KOPT-K1 (cell line): ENCODE results near the gene HOXA13.

ENCODE experiments used
- H3K27ac ChIP-seq: fragments of 200-600 bp; sonication (generic); 2 replicates; pipeline ENCODE4 v1.5.1; 2016; ENCODE audit warnings: antibody characterized with exemption, mild to moderate bottlenecking, low read depth, low read length; ENCODE audit not compliant: poor library complexity, severe bottlenecking
- H3K36me3 ChIP-seq: fragments of 200-600 bp; sonication (generic); 2 replicates; pipeline ENCODE4 v1.5.1; 2017; ENCODE audit warnings: antibody characterized with exemption, mild to moderate bottlenecking, low read length, moderate library complexity; ENCODE audit not compliant: insufficient read depth
- H3K9me3 ChIP-seq: fragments of 200-600 bp; sonication (generic); 2 replicates; pipeline ENCODE4 v1.5.1; 2017; ENCODE audit warnings: antibody characterized with exemption, low read length, mild to moderate bottlenecking; ENCODE audit not compliant: insufficient read depth, poor library complexity, severe bottlenecking

The HOXA13 gene

DNA sequence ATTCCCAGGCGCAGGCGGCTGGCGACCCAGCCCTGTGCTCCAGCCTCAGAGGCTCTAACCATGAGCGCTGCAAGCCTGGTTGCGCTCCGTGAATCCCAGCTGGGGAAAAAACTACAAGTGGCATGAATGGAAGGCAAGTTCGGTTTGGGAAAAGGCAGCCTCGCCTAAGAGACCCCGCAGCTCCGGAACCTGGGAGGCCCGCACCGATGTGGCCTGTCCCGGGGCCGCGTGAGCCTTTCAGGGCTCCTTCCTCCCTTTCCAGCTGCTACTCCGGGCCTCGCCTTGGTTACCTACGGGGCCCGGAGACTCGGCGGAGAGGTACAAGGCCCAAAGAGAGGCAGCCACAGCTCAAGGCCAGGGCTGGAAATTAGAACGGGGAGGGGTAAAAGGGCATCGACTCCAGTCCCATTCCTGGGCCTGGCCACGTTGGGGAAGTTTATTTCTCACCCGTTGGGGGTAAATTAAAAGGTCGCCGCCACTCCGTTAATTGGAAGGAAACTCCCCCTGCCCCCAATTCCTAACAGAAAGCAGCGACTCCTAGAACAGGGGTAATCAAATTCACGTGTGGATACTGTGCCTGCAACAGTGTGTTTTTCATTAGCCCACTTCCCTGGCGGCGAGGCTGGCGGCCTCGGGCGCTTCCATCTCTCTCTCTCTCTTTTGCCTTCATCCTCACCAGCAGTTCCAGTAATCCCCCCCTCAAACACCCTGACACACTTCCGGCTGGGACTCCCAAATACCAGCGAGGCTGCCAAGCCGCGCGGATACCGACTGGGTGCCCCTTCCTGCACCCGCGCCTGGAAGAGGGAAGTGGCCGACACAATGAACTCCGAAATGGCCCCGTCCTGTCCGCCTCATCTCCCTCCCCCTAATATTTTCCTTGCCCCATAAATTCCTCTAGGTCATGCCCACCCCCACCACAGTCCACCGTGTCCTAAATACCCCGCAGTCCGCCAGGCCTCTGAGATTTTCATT, 33.1 kb downstream of the HOXA13 start:
- Histone ChIP-seq H3K9me3 (no peaks in the 10 kb centered on the region), H3K36me3 (no peaks in the 10 kb centered on the region), H3K27ac (no peak overlapping the region)

DNA sequence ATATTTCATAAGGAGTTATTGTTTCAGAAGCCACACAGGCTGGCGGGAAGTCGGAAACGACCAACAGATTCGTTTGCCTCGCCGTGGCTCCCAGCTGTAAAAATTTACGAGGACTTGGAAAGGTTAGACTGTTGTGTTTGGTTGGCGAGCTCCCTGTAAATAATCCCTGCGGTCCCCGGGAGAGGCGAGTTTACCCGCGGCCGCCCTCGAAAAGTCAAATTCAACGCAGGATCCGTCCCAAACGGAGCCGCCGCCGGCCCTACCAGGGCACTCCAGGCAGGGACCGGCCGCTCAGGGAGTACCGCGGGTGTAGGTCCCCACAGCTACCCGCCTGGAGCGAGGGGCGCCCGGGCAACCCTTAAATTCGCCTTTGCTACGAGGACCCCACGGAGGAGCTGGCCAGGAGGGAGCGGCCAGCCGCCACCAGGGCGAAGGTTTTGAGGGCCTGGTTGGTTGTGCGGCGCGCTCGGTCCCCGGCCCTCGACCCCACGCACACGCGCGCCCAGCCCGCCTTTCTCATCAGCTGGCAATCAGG, 33.8 kb downstream of the HOXA13 start:
- no peaks in the 10 kb centered on the region for H3K36me3 ChIP-seq
- no peaks in the 10 kb centered on the region for H3K9me3 ChIP-seq
- no peak overlapping the region for H3K27ac ChIP-seq

DNA sequence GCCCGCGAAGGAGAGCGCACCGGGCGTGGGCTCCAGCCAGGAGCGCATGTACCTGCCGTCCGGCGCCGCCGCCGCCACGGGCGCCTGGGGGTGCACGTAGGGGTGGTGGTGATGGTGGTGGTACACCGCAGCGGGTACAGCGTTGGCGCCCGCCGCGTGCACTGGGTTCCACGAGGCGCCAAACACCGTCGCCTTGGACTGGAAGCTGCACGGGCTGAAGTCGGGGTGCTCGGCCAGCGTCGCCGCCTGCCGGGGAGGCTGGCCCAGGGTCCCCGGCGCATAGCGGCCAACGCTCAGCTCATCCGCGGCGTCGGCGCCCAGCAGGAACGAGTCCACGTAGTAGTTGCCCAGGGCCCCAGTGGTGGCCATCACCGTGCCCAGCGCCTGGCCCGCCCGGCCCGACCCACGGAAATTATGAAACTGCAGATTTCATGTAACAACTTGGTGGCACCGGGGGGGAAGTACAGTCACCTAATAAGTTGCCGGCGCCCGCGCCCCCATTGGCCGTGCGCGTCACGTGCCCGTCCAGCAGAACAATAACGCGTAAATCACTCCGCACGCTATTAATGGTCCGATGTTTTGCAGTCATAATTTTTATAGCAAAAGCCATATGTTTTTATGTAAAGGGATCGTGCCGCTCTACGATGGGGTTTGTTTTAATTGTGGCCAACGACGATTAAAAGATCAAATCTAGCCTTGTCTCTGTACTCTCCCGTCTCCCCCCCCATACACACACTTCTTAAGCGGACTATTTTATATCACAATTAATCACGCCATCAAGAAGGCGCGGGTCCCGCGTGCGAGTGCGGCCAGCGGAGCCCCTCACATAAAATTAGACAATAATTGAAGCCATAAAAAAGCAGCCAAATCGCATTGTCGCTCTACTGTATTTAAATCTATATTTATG, 34.5 kb downstream of the HOXA13 start, which contains the start of gene HOXA9:
TSS of gene HOXA9 (minus strand) at position 449 of the 907 bp plus-strand sequence. CDS start at position 369, 80 bp downstream.
- H3K27ac ChIP-seq, result no peak within 1 kb of the TSS

DNA sequence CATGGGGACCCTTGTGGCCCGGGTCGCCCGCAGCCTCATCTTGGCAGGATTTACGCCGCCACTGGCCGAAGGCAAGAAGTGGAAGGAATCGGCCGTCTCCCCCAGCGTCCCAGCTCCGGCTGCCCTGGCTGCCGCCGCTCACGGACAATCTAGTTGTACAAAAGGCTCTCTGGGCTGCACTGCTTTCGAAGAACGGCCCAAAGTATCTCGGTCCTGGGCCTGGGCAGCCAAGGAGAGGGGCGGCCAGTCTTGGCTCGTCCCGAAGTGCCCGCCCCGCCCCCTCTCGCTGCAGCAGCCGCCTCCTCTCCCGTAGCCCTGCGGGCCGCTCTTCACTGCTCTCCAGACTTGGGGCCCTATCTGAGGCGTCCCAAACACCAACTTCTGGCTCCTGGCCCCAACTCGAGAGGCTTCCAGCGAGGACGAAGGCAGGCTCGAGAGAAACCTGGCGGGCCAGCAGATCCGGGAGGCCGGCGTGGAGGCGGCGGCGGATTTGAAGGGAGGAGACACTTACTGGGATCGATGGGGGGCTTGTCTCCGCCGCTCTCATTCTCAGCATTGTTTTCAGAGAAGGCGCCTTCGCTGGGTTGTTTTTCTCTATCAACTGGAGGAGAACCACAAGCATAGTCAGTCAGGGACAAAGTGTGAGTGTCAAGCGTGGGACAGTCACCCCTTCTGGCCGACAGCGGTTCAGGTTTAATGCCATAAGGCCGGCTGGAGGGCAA, 35.4 kb downstream of the HOXA13 start:
- Histone ChIP-seq H3K36me3 (no peaks in the 10 kb centered on the region), H3K27ac (no peak overlapping the region), H3K9me3 (no peaks in the 10 kb centered on the region)

More for the DNA sequence above, 34.5 kb downstream of the HOXA13 start, which contains the start of gene HOXA9:
- Histone ChIP-seq H3K9me3 (no peaks in the 10 kb centered on the region), H3K36me3 (no peaks in the 10 kb centered on the region)

DNA sequence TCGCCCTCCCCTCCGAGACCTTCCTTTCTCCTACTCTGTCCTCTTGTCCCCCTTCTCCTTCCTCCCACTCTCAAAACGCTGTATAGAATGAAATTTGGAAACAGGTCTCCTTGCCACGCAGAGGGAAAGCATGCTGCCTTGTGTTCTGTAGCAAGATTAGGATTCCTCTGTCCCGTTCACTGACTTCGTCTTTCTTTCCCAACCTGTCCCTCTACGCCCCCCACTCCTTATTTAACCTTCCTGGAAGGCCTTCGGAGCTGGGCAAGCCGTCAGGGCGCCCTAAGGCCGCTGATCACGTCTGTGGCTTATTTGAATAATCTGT, 35.9 kb downstream of the HOXA13 start:
- Histone ChIP-seq H3K36me3 (no peaks in the 10 kb centered on the region), H3K9me3 (no peaks in the 10 kb centered on the region), H3K27ac (no peak overlapping the region)

DNA sequence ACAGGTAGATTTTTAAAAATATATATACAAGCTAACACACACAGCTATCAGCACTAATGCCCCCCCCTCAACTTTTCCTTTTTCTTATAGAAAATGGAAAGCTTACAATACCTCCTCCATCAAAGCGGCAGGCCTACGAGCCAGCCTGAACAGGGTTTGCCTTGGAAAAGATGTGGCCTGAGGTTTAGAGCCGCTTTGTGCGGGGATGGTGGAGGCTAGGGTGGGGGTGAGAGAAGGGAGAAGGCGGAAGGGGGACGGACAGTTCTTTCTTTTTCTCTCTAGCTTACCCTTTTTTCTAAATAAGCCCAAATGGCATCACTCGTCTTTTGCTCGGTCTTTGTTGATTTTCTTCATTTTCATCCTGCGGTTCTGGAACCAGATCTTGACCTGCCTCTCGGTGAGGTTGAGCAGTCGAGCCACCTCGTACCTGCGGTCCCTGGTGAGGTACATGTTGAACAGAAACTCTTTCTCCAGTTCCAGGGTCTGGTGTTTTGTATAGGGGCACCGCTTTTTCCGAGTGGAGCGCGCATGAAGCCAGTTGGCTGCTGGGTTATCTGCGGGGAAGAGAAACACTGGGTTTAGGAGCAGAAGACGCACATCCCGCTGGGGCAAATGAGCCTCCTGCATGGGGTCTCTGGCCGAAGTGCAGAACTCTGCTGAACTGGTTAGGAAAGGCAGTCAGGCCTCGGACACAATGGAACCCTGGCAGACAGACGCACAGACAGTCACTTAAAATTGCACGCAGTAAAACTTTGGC, 36.4 kb downstream of the HOXA13 start:
- peaks cover 2% of the 10 kb centered on the region for H3K9me3 ChIP-seq

DNA sequence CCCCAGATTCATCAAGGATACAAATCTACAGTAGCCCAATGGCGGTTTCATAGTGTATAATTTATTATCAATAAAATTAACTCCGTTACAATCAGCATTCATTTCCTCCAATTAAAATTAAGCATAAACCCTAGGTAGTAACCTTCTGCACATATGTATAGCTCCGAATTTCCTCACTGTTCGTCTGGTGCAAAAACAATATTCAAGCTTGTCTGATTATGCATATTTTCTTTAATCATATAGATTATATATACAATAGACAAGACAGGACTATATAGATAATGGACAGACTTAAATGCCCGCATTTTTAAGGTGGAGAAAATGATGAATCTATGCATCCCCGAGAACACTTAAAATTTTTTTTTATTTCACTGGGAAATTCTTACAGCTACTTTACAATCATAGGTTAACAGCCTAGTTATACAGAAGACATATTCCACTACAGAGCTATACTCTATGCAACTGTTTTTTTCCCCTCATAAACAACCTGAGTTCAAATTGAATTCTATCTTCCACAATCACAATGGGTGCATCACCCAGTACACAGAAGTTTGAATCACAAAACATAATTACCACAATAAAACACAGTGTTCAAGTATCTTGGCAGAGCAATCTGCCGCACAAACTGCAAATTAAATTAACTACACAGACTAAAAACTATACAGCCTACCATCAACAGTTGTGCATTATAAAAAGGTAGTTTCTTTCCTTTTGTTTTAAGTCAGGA, 37.2 kb downstream of the HOXA13 start:
- Histone ChIP-seq H3K36me3 (no peaks in the 10 kb centered on the region), H3K9me3 (peaks cover 9% of the 10 kb centered on the region), H3K27ac (no peak overlapping the region)

More for the DNA sequence above, 36.4 kb downstream of the HOXA13 start:
- Histone ChIP-seq H3K27ac (no peak overlapping the region), H3K36me3 (no peaks in the 10 kb centered on the region)

DNA sequence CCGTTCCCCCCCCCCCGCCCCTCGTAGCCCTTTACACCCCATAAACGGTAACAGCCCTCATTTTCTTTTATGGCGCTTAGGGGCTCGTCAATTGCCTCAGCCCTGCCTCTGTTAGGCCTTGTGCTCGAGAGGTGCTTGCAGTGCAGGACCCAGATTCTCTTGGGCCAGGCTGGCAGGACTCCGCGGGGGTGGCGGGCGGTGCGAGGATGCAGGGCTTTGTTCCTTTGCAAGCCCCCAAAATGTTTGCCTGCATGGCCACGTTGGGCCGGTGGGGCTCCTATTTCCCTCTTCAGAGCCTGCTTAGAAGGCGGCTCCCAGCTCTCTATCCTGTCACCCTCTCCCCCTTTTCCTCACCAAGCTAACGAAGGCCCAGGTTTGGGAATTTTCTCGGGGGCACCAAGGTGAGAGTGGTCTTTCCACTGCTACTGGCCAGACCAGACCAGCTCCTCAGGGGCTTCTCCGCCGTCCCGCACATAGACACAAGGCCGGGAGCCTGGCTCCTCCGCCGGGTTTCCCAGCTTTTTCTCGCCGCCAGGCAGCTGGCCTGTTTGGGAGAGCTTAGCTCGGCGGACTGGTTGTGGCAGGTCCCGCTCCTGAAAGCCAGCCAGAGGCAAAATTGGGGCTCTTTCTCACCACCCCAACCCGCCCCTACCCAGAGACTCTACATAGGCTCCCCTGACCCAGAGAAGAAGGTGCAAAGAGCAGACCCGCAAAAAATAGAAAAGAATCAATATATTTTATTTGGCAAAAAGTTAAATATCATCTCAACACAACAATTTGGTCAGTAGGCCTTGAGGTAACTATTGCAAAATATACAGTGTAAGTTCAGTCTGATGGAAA, 38.0 kb downstream of the HOXA13 start:
- Histone ChIP-seq H3K27ac (no peak overlapping the region), H3K36me3 (no peaks in the 10 kb centered on the region), H3K9me3 (peaks cover 17% of the 10 kb centered on the region)

DNA sequence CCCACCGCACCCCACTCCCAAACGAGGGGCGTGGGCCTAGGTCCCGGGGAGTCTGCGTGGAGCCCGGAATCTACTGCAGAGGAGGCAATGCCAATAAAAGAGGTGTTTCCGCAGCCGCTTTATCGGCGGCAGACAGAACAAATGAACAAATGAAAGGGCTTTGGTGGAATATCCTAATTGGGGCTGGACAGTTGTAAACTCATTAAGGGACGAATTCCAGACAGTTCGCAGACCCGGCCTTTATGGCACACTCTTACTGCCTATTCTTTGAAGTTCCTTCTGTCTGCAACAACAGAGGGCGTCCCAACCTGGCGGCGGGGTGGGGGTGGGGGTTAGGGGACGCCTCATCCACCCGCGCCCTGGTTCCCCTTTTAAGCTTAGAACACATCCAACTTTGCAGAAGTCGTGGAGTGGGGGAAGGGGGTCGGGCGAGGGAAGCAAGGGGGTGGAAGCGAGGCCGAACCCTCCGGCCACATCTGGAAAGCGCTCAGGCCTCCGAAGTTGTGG, 38.6 kb downstream of the HOXA13 start:
- no peak overlapping the region for H3K27ac ChIP-seq
- peaks cover 23% of the 10 kb centered on the region for H3K9me3 ChIP-seq
- no peaks in the 10 kb centered on the region for H3K36me3 ChIP-seq

DNA sequence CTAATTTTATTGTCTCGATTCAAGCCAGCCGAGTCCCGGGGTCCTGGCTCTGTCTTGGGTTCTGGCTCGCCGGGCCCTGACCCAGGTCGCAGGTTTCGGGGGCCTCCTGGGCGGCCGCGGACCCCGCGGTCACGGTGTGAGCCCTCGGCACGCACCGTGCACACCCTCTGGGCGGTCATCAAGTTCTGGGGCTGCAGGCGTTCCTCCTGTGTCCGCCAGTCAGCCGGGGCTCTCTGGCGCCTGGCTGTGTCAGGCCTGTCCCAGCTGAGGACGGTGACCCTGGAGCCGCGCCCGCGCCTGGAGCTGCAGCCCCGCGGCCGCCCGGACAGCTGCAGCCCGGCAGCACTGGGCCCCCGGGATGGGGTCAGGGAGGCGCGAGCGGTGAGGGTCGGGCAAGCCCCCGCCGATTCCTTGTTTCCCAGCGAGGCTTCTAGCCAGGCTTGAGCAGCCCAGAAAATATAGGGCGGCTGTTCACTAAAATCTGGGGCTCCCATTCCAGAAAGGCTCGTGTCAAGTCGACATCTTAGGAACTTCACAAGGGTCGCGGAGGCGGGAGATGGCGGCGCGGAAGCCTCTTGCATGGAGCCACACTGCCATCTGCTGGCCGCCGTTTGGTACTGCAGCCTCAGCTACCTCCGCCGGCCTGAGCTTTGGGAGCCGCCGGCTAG, 39.2 kb downstream of the HOXA13 start:
- Histone ChIP-seq H3K27ac (peak overlapping the region; percentile 47), H3K36me3 (no peaks in the 10 kb centered on the region), H3K9me3 (peaks cover 27% of the 10 kb centered on the region)

DNA sequence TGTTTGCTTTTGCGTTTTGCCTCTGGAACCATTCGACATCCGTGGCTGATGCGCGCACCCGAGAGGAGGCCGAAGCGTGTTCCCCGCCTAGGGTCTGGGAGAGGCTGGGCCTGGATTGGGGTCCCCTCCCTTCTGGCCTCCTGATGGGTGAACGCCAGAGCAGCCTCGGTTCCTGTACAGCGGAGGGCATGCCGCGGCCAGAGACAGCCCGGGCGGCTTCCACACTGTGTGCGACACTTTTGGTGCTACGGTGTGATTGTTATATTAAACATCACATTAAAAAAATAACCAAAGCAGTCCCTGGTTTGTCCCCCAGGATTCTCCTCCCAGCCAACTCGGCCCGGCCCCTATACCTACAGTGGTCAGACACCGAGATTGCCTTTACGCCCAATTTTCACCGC, 39.7 kb downstream of the HOXA13 start:
- no peak overlapping the region for H3K27ac ChIP-seq

More for the DNA sequence above, 39.7 kb downstream of the HOXA13 start:
- H3K36me3 ChIP-seq, result no peaks in the 10 kb centered on the region
- H3K9me3 ChIP-seq, result peaks cover 32% of the 10 kb centered on the region
